HepG2 (cell line): ENCODE measurements around the gene LIMCH1. TPM values are rescaled to one million over a fixed set of nuclear protein-coding genes. Genes with fewer than 3 reads are reported as not detected.

Experiments used
- ATAC-seq: fragments of 200-7000 bp; cut with Tn5 transposase; 3 replicates; pipeline ENCODE4 v1.9.1; 2020; ENCODE audit warnings: mild to moderate bottlenecking, moderate library complexity
- BruUV-seq: library from RNA; stranded (reverse); fragments of 400-500 nt; replicated peaks from 2 replicates; lab custom pipeline; 2021; lab: Mats Ljungman, UMichigan
- CTCF ChIA-PET: fragments of 300-600 bp; formaldehyde crosslinking; extraction: SDS; loops from one replicate; lab custom pipeline; 2021; ENCODE audit warnings: low total read pairs, inconsistent platforms, low intra/inter-chr PET ratio; lab: Yijun Ruan, JAX
- POLR2A ChIA-PET: fragments of 350-600 bp; sonication (Branson Sonifier 250); formaldehyde crosslinking; loops from one replicate; lab custom pipeline; 2020; ENCODE audit warnings: antibody characterized with exemption, inconsistent platforms; lab: Yijun Ruan, JAX
- DNase-seq: peaks from one replicate; pipeline ENCODE4 v3.0.0-alpha.2; 2015; ENCODE audit warnings: low spot score
- FAIRE-seq: peaks from 3 replicates; lab custom pipeline; 2011; peaks lifted over from hg19 to GRCh38; lab: Jason Lieb, UNC
- H2AFZ ChIP-seq: one replicate; pipeline ENCODE4 v1.6.1; 2011; ENCODE audit warnings: low read length, inconsistent platforms
- H3K27ac ChIP-seq: fragments of 300-600 bp; 3 replicates; pipeline ENCODE4 v1.8.0; 2011; ENCODE audit warnings: mixed run types, mild to moderate bottlenecking, mixed read lengths, low read length, inconsistent platforms; ENCODE audit not compliant: insufficient read depth; ENCODE audit errors: extremely low read length
- H3K27me3 ChIP-seq, 2 experiments: fragments of 200-600 bp in 1 of 2; 2 replicates in 1 of 2; 3 replicates in 1 of 2; pipeline versions ENCODE4 v1.6.0 to v1.8.0; 2011; ENCODE audit warnings: low read length in 2 of 2, mild to moderate bottlenecking in 2 of 2, moderate library complexity in 2 of 2, inconsistent platforms in 1 of 2; ENCODE audit not compliant: insufficient read depth in 2 of 2, control insufficient read depth in 1 of 2
- H3K36me3 ChIP-seq, 2 experiments: fragments of 200-600 bp in 1 of 2; replicated peaks in 1 of 2; 2 replicates in 1 of 2; 3 replicates in 1 of 2; pipeline versions ENCODE4 v1.5.1 to v1.8.0; 2011; ENCODE audit warnings: low read length in 2 of 2, inconsistent platforms in 1 of 2; ENCODE audit not compliant: insufficient read depth in 2 of 2, control insufficient read depth in 1 of 2
- H3K4me1 ChIP-seq: 2 replicates; pipeline ENCODE4 v1.5.1; 2012; ENCODE audit warnings: low read length, inconsistent platforms; ENCODE audit not compliant: insufficient read depth
- H3K4me2 ChIP-seq: 2 replicates; pipeline ENCODE4 v1.6.0; 2011; ENCODE audit warnings: low read depth, low read length, inconsistent platforms
- H3K4me3 ChIP-seq, 3 experiments: fragments of 200-600 bp in 1 of 3; sonication (generic), shearing (Covaris generic) in 1 of 3; replicated peaks in 1 of 3; 2 replicates each; pipeline ENCODE4 v1.5.1; 2011 to 2016; ENCODE audit warnings: low read length in 3 of 3, inconsistent platforms in 2 of 3, low read depth in 2 of 3, mild to moderate bottlenecking in 2 of 3, control low read depth in 1 of 3, mixed read lengths in 1 of 3; ENCODE audit not compliant: insufficient read depth in 1 of 3
- H3K79me2 ChIP-seq: one replicate; pipeline ENCODE4 v1.6.1; 2011; ENCODE audit warnings: low read length, inconsistent platforms; ENCODE audit not compliant: insufficient read depth
- H3K9ac ChIP-seq: 2 replicates; pipeline ENCODE4 v1.6.0; 2011; ENCODE audit warnings: mild to moderate bottlenecking, low read depth, low read length, inconsistent platforms; ENCODE audit not compliant: insufficient read depth
- H3K9me3 ChIP-seq: 2 replicates; pipeline ENCODE4 v1.5.1; 2012; ENCODE audit warnings: mild to moderate bottlenecking, low read length
- H4K20me1 ChIP-seq: 2 replicates; pipeline ENCODE4 v1.6.0; 2011; ENCODE audit warnings: inconsistent platforms, mild to moderate bottlenecking, low read length, moderate library complexity; ENCODE audit not compliant: insufficient read depth
- KAT8 ChIP-seq: IDR thresholded peaks from 2 replicates; pipeline ENCODE4 v1.6.1; 2016; ENCODE audit warnings: missing genetic modification reagents, missing compliant biosample characterization
- KDM5B ChIP-seq: sonication (generic); formaldehyde crosslinking; IDR thresholded peaks from 2 replicates; pipeline ENCODE4 v1.4.0; 2020; ENCODE audit warnings: missing genetic modification reagents, mild to moderate bottlenecking, borderline replicate concordance
- ZNF737 ChIP-seq: sonication (generic); formaldehyde crosslinking; IDR thresholded peaks from 2 replicates; pipeline ENCODE4 v1.5.0; 2020; ENCODE audit warnings: missing genetic modification reagents, mild to moderate bottlenecking, borderline replicate concordance
- ZNF788 ChIP-seq: sonication (generic); formaldehyde crosslinking; IDR thresholded peaks from 2 replicates; pipeline ENCODE4 v1.5.0; 2020; ENCODE audit warnings: mild to moderate bottlenecking, missing genetic modification reagents, borderline replicate concordance
- WGBS: methylation state at CpG from one replicate; pipeline ENCODE4 v1.1.6; 2017; ENCODE audit warnings: low lambda C conversion rate; 5-methylcytosine and 5-hydroxymethylcytosine counted together
- in situ Hi-C: cut with HindIII; loops from 2 replicates; pipeline ENCODE4 v1.10.0; 2017; ENCODE audit warnings: low pct_unique_long_range_greater_than_20kb; ENCODE audit not compliant: extremely low pct_ligation_motif_present
- intact Hi-C: fragments of 100-400 bp; cut with micrococcal nuclease; formaldehyde crosslinking; loops from one replicate; pipeline ENCODE4 v1.10.0; 2022; ENCODE audit not compliant: unreplicated experiment
- polyA plus RNA-seq, 8 experiments: library from polyadenylated mRNA; depleted of rRNA in 3 of 8; stranded (reverse) in 7 of 8; unstranded in 1 of 8; fragments of >200 nt; fragmentation: Illumina TruSeq in 4 of 8; extraction: Trizol in 4 of 8; gene quantifications; 2 replicates each; pipeline versions ENCODE4 v1.2.1 to v1.2.3, GENCODE V29; 2011 to 2016; ENCODE audit warnings: low read depth in 4 of 8, missing spikeins in 1 of 8, mixed read lengths in 1 of 8; ENCODE audit not compliant: insufficient read depth in 1 of 8
- total RNA-seq, 5 experiments: library from RNA; depleted of rRNA; stranded (reverse); fragments of >200 nt; fragmentation: Illumina TruSeq; extraction: Trizol; gene quantifications; 2 replicates each; pipeline ENCODE4 v1.2.3, GENCODE V29; 2016; ENCODE audit warnings: low read depth in 1 of 5
- TF ChIP-seq, protein P1 (sequence below): sonication (generic); formaldehyde crosslinking; IDR thresholded peaks from 2 replicates; pipeline ENCODE4 v1.8.0; 2022; ENCODE audit warnings: mild to moderate bottlenecking, missing genetic modification reagents, moderate library complexity
- TF ChIP-seq, protein P2 (sequence below): sonication (generic); formaldehyde crosslinking; IDR thresholded peaks from 2 replicates; pipeline ENCODE4 v1.5.1; 2020; ENCODE audit warnings: missing genetic modification reagents, mild to moderate bottlenecking, borderline replicate concordance

LIMCH1 gene
- total and polyA plus RNA-seq, 2 of the 13 experiments (the other 11 are each of a cell fraction or from before 2014, with no cell fraction given), result 0.04 TPM; not detected in 1

DNA sequence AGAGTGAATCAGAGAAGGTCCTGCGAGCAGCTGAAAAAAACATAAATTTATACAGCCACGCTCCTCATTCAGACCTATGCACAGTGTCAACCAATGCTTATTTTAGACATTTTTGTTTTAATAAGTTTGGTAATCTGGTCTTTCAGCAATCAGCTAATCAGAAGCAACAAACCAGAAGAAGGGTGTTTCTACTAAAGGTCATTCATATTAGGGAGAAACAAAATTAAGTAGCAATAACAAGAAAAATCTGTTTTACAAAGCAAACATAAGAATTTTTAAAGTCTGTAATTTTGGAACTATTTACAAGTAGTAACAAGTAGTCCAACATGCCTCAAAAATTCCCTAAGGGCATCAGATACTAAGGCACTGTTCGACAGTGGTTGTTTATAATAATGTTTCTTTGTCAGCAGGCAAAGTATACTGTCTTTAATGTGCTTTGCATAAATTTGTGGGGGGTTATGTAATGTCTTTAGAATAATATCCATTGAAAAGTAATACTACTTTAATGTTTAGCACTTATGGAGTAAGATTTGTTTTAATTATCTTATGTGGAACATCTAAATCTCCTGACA is 127.8 kb downstream of the LIMCH1 start:
- BruUV-seq, result no TSS peak
- DNase-seq, result no peak
- WGBS, result 2% methylated on average over 3 of the region's 3 CpGs
- no peak for ATAC-seq
- no peak overlapping the region for H3K27ac ChIP-seq
- H3K79me2 ChIP-seq, result no peaks in the 10 kb centered on the region
- H3K9me3 ChIP-seq, result no peaks in the 10 kb centered on the region
- no peak overlapping the region for H3K9ac ChIP-seq
- no peaks in the 10 kb centered on the region for H4K20me1 ChIP-seq
- H3K4me2 ChIP-seq, result no peak overlapping the region
- FAIRE-seq, result no peak
- in situ Hi-C loops (no loop called here), intact Hi-C loops (no loop called here)
- no peak overlapping the region for H2AFZ ChIP-seq
- no peak overlapping the region for H3K4me3 ChIP-seq
- no peaks in the 10 kb centered on the region for H3K4me1 ChIP-seq
- CTCF ChIA-PET, result no interaction called here
- H3K27me3 ChIP-seq, result no peaks in the 10 kb centered on the region
- TF ChIP-seq KDM5B (CRISPR knock-in tag) (no peak), ZNF788 (no peak), KAT8 (CRISPR knock-in tag) (no peak), ZNF737 (no peak)
- TF ChIP-seq, protein P1, sequence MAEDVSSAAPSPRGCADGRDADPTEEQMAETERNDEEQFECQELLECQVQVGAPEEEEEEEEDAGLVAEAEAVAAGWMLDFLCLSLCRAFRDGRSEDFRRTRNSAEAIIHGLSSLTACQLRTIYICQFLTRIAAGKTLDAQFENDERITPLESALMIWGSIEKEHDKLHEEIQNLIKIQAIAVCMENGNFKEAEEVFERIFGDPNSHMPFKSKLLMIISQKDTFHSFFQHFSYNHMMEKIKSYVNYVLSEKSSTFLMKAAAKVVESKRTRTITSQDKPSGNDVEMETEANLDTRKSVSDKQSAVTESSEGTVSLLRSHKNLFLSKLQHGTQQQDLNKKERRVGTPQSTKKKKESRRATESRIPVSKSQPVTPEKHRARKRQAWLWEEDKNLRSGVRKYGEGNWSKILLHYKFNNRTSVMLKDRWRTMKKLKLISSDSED (CRISPR knock-in tag), result no peak
- TF ChIP-seq, protein P2, sequence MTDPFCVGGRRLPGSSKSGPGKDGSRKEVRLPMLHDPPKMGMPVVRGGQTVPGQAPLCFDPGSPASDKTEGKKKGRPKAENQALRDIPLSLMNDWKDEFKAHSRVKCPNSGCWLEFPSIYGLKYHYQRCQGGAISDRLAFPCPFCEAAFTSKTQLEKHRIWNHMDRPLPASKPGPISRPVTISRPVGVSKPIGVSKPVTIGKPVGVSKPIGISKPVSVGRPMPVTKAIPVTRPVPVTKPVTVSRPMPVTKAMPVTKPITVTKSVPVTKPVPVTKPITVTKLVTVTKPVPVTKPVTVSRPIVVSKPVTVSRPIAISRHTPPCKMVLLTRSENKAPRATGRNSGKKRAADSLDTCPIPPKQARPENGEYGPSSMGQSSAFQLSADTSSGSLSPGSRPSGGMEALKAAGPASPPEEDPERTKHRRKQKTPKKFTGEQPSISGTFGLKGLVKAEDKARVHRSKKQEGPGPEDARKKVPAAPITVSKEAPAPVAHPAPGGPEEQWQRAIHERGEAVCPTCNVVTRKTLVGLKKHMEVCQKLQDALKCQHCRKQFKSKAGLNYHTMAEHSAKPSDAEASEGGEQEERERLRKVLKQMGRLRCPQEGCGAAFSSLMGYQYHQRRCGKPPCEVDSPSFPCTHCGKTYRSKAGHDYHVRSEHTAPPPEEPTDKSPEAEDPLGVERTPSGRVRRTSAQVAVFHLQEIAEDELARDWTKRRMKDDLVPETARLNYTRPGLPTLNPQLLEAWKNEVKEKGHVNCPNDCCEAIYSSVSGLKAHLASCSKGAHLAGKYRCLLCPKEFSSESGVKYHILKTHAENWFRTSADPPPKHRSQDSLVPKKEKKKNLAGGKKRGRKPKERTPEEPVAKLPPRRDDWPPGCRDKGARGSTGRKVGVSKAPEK (CRISPR knock-in tag), result no peak
- POLR2A ChIA-PET, result no interaction called here
- H3K36me3 ChIP-seq, result no peaks in the 10 kb centered on the region
